Upper lobe of left lung (tissue), 6 donors: Measurements from ENCODE around the gene GDF10. TPM values are rescaled to one million over a fixed set of nuclear protein-coding genes. Genes with fewer than 3 reads are reported as not detected.

Experiments used
- ATAC-seq, 2 donors: fragments of 200-7000 bp; cut with Tn5 transposase; one replicate each; pipeline ENCODE4 v1.9.1; 2022; ENCODE audit warnings: mild to moderate bottlenecking in 2 of 2, moderate library complexity in 2 of 2; ENCODE audit not compliant: low FRiP score in 2 of 2
- DNase-seq, 2 donors: peaks; one replicate each; pipeline ENCODE4 v3.0.0-alpha.2; 2019 to 2020
- H3K27ac ChIP-seq, 4 donors: fragments of 200-600 bp; sonication (generic); one replicate each; pipeline ENCODE4 v1.5.1; 2016 to 2019
- H3K27me3 ChIP-seq, 4 donors: fragments of 200-600 bp; sonication (generic); one replicate each; pipeline ENCODE4 v1.5.1; 2017 to 2019
- H3K36me3 ChIP-seq, 4 donors: fragments of 200-600 bp; sonication (generic); one replicate each; pipeline ENCODE4 v1.5.1; 2016 to 2019
- H3K4me1 ChIP-seq, 4 donors: fragments of 200-600 bp; sonication (generic); one replicate each; pipeline ENCODE4 v1.5.1; 2018 to 2019
- H3K4me3 ChIP-seq, 4 donors: fragments of 200-600 bp; sonication (generic); one replicate each; pipeline ENCODE4 v1.5.1; 2017 to 2019; ENCODE audit warnings: mild to moderate bottlenecking in 2 of 4, moderate library complexity in 1 of 4
- H3K9me3 ChIP-seq, 4 donors: fragments of 200-600 bp; sonication (generic); one replicate each; pipeline ENCODE4 v1.5.1; 2018 to 2019
- CTCF ChIP-seq, 6 experiments: fragments of 450-650 bp in 4 of 6; fragments of 200-600 bp in 2 of 6; sonication (generic) in 2 of 6; IDR thresholded peaks; one replicate each; pipeline ENCODE4 v1.5.1; 2016 to 2019; ENCODE audit warnings: antibody characterized with exemption in 6 of 6
- EP300 ChIP-seq, 4 donors: sonication (generic); formaldehyde crosslinking; IDR thresholded peaks; one replicate each; pipeline ENCODE4 v1.5.1; 2017; ENCODE audit warnings: antibody characterized with exemption in 4 of 4, control low read depth in 2 of 4
- POLR2A ChIP-seq, 4 donors: fragments of 450-650 bp; IDR thresholded peaks; one replicate each; pipeline ENCODE4 v1.5.1; 2016 to 2017; ENCODE audit warnings: antibody characterized with exemption in 4 of 4, mild to moderate bottlenecking in 2 of 4
- POLR2AphosphoS5 ChIP-seq, 2 donors: sonication (generic); formaldehyde crosslinking; IDR thresholded peaks; one replicate each; pipeline ENCODE4 v1.5.1; 2017; ENCODE audit warnings: antibody characterized with exemption in 2 of 2
- WGBS, 2 donors: methylation state at CpG; one replicate each; pipeline ENCODE4 v1.1.5; 2017 to 2018; 5-methylcytosine and 5-hydroxymethylcytosine counted together
- total RNA-seq, 6 donors: library from RNA; depleted of rRNA in 4 of 6; stranded (reverse); fragments of >200 nt in 4 of 6; gene quantifications; one replicate each; pipeline versions ENCODE4 v1.1.0 to v1.2.1, GENCODE V29; 2016 to 2021
- donor health status: DM: no; HTN: no; CAD: no; lungs with moderate emphysema.
- donor health status: DM: no; HTN: yes; CAD: no; lungs with severe emphysema.

Gene GDF10
- total RNA-seq, 6 donors from 2014 or later: 1.8 to 23.4 (median 7.8) TPM

GRCh38 chr10:47257396-47258120 lies 42.4 kb upstream of the GDF10 start:
- 70 to 79% methylated on average over 4 of the region's 4 CpGs for WGBS, 2 donors
- TF ChIP-seq CTCF (IDR thresholded peaks at IDR 0.05): no peak
- no peak for TF ChIP-seq POLR2AphosphoS5 (IDR thresholded peaks at IDR 0.05)
- TF ChIP-seq EP300 (IDR thresholded peaks at IDR 0.05): no peak
- no peak for TF ChIP-seq POLR2A (IDR thresholded peaks at IDR 0.05)
- ATAC-seq (peak in 1 of 2 donors; percentile 37), DNase-seq (no peak)
- H3K27me3 ChIP-seq: no peaks in the 10 kb centered on the region
- H3K9me3 ChIP-seq: no peaks in the 10 kb centered on the region
- H3K4me1 ChIP-seq: peaks cover 0 to 12% (median 0%) of the 10 kb centered on the region in 4 donors
- H3K4me3 ChIP-seq: no peak overlapping the region
- H3K36me3 ChIP-seq: no peaks in the 10 kb centered on the region
- H3K27ac ChIP-seq: peak overlapping the region in 1 of 4 donors; percentile 46

GRCh38 chr10:47258921-47259320 lies 41.1 kb upstream of the GDF10 start:
- no peak overlapping the region for H3K4me3 ChIP-seq
- no peak overlapping the region for H3K27ac ChIP-seq
- H3K27me3 ChIP-seq: no peaks in the 10 kb centered on the region
- WGBS, 2 donors: 91 to 92% methylated on average over 3 of the region's 3 CpGs
- no peak for DNase-seq
- ATAC-seq: no peak
- TF ChIP-seq EP300 (IDR thresholded peaks at IDR 0.05) (no peak), CTCF (IDR thresholded peaks at IDR 0.05) (no peak), POLR2AphosphoS5 (IDR thresholded peaks at IDR 0.05) (no peak), POLR2A (IDR thresholded peaks at IDR 0.05) (no peak)
- H3K4me1 ChIP-seq: peaks cover 0 to 12% (median 0%) of the 10 kb centered on the region in 4 donors
- H3K36me3 ChIP-seq: no peaks in the 10 kb centered on the region
- H3K9me3 ChIP-seq: no peaks in the 10 kb centered on the region

- Histone ChIP-seq H3K27ac (no peak overlapping the region), H3K36me3 (no peaks in the 10 kb centered on the region), H3K4me1 (peaks cover 0 to 12% (median 0%) of the 10 kb centered on the region in 4 donors), H3K4me3 (no peak overlapping the region), H3K27me3 (no peaks in the 10 kb centered on the region), H3K9me3 (no peaks in the 10 kb centered on the region)
- ATAC-seq: no peak
- no peak for DNase-seq
- TF ChIP-seq EP300 (IDR thresholded peaks at IDR 0.05): no peak
- TF ChIP-seq POLR2AphosphoS5 (IDR thresholded peaks at IDR 0.05): no peak
- no peak for TF ChIP-seq CTCF (IDR thresholded peaks at IDR 0.05)
- no peak for TF ChIP-seq POLR2A (IDR thresholded peaks at IDR 0.05)
- 73 to 84% methylated on average over 2 to 5 of the region's 5 CpGs for WGBS, 2 donors
These were observed 40.5 kb upstream of the GDF10 start for GRCh38 chr10:47259466-47259865.

GRCh38 chr10:47260505-47261111 lies 39.4 kb upstream of the GDF10 start:
- H3K36me3 ChIP-seq: no peaks in the 10 kb centered on the region
- no peak overlapping the region for H3K4me3 ChIP-seq
- ATAC-seq (no peak), DNase-seq (no peak)
- H3K4me1 ChIP-seq: peaks cover 0 to 12% (median 0%) of the 10 kb centered on the region in 4 donors
- no peak overlapping the region for H3K27ac ChIP-seq
- WGBS, 2 donors: 70 to 80% methylated on average over 5 to 9 of the region's 9 CpGs
- no peaks in the 10 kb centered on the region for H3K9me3 ChIP-seq
- H3K27me3 ChIP-seq: no peaks in the 10 kb centered on the region
- TF ChIP-seq CTCF (IDR thresholded peaks at IDR 0.05) (no peak), POLR2AphosphoS5 (IDR thresholded peaks at IDR 0.05) (no peak), EP300 (IDR thresholded peaks at IDR 0.05) (no peak), POLR2A (IDR thresholded peaks at IDR 0.05) (no peak)
